GM18520 (cell line): ENCODE results near the gene PABPN1L.

ENCODE experiments used
- ATAC-seq: cut with Tn5 transposase; IDR thresholded peaks from one replicate; pipeline ENCODE4 v1.9.1; 2021; ENCODE audit not compliant: unreplicated experiment

The PABPN1L gene

GRCh38 chr16:88884569-88885271, 18.3 kb upstream of the PABPN1L start:
- no peak for ATAC-seq

GRCh38 chr16:88883946-88884345, 17.5 kb upstream of the PABPN1L start:
- ATAC-seq = no peak

DNA sequence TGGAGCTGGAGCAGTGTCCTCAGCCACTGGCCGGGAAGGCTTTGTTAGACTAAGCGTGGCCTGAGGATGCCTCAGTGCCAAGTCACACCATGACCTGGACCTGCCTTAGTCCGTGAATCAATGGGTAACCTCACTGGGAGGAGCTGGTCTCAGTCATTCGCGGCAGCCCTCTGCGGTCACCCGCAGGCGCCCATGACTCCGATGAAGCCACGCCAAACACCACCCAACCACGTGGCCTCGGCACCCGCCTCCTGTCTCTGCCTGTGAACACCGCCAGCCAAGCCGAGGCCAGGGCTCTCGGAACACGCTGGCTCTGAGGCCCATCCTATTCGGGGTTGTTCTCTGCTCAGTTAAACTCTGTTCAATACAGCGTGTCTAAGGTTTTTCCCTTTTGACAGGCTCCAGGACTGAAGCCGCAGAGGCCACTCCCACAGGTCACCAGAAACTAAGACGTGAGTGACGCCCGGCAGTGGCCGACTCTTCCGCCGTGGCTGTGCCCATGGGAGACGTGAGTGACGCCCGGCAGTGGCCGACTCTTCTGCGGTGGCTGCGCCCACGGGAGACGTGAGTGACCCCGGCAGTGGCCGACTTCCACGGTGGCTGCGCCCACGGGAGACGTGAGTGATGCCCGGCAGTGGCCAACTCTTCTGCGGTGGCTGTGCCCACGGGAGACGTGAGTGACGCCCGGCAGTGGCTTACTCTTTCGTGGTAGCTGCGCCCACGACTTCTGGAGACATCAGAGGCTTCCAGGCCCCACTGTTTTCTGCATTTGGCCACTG, 16.8 kb upstream of the PABPN1L start:
- ATAC-seq = no peak

- no peak for ATAC-seq
Observed at GRCh38 chr16:88882358-88883030, 16.0 kb upstream of the PABPN1L start.

GRCh38 chr16:88881675-88882357, 15.4 kb upstream of the PABPN1L start:
- ATAC-seq = no peak

- no peak for ATAC-seq
Observed at GRCh38 chr16:88881007-88881615, 14.7 kb upstream of the PABPN1L start.

DNA sequence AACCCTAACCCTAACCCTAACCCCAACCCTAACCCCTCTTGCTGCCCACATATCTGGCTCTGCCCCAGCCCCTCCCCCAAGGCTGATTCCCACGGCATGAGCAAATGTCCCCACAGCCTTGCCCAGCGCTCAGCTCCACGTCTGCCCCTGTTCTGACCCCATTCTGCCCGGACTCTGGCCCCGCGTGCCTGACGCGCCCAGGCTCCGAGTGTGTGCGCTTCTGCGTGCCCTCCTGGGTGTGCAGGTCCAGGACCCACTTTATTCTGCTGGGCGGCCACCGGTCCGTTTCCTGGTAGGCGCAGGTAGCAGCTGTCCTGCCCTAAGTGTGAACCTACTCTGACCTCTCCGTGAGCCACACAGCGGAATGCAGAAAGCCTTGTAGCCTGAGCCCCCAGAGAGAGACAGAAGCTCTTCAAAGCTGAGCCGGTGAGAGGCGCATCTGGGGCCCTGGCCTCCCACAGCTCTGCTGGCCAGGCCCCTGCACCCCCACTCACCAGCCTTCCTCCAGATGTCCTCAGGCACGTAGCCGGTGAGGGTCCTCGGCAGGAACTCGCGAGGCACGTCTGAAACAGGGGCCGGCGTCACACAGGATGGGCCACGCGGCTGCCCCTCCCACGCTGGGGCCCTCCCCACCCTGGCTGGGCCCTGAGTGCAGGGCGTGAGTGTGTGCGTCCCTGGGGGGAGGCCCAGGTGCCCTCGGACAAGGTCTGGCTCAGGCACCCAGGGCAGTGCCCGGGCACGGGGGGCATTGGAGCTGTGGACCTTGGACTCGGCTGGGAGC, 14.0 kb upstream of the PABPN1L start:
- no peak for ATAC-seq

DNA sequence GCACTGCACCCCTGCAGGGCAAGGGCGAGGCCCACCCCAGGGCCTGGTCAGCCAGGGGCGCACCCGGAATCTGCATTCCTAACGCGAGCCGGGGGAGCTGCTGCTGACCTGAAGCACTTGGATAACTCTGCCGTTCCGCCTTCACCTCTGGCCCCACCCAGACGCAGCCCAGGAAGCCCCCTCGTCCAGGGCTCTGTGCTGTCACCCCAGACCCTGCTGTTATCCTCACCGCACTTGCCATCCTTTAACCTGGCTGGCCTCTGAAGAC, 13.3 kb upstream of the PABPN1L start:
- no peak for ATAC-seq

- ATAC-seq = no peak
Observed at GRCh38 chr16:88878967-88879787, 12.7 kb upstream of the PABPN1L start.

GRCh38 chr16:88878356-88878755, 11.9 kb upstream of the PABPN1L start:
- no peak for ATAC-seq

DNA sequence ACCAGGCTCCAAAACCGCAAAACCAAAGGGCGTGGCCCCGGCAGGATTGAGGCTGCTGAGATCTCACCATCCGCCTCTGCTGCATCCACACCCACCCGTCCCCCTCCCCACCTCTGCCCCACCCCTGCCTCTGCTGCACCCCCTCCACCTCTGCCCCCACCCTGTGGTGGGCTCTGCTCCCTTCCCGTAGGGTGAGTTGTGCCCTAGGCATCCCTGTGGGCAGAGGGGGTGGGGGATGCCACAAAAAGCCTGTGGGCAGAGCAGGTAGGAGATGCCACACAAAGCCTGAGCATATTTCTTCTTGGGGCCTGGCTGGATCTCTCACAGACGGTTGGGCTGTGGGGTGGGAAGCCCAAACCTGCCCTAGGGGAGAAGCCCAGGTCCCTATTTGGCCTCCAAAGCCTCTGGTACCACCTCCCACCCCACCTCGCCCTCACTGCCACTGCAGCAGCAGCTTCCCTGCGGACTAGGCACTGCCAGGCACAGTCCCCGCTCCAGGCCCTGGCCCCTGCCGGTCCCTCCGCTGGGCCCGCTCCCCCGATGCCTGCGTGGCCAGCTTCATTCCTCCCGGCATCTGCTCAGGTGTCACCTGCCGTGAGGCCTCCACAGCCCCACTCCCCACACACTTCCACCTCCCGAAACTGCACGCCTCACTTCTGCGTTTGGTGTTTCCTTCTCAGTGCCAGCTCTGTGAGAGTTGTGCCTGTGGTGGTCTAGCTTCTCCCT, 11.3 kb upstream of the PABPN1L start:
- ATAC-seq = no peak

DNA sequence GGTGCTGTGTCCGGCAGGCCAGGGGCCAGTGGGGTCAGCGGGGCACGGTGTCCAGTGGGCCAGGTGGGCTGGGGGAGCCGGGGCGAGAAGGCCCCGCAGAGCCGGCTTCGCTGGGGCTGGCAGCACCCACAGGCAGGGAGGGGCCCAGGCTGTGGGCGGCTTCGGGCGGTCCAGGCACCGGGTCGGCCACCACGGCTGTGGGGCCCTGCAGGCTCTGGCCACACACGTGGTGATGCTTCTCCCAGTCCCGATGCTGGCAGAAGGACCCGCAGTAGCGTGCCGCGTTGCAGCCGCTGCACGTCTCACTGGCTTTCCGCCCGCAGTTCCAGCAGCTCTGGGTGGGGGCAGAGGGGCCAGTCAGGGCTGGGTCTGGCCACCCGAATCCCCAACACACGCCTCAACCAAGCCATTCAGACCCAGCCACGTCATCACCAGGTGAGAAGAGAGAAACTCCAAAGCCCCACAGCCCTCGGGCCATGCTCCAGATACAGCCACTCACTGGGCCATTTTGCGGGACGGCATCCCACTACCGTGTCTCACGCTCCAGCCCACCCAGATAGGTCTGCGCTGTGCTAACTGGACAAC, 10.6 kb upstream of the PABPN1L start:
- no peak for ATAC-seq

GRCh38 chr16:88875703-88876234, 9.3 kb upstream of the PABPN1L start:
- ATAC-seq = no peak

GRCh38 chr16:88874938-88875599, 8.6 kb upstream of the PABPN1L start:
- no peak for ATAC-seq

DNA sequence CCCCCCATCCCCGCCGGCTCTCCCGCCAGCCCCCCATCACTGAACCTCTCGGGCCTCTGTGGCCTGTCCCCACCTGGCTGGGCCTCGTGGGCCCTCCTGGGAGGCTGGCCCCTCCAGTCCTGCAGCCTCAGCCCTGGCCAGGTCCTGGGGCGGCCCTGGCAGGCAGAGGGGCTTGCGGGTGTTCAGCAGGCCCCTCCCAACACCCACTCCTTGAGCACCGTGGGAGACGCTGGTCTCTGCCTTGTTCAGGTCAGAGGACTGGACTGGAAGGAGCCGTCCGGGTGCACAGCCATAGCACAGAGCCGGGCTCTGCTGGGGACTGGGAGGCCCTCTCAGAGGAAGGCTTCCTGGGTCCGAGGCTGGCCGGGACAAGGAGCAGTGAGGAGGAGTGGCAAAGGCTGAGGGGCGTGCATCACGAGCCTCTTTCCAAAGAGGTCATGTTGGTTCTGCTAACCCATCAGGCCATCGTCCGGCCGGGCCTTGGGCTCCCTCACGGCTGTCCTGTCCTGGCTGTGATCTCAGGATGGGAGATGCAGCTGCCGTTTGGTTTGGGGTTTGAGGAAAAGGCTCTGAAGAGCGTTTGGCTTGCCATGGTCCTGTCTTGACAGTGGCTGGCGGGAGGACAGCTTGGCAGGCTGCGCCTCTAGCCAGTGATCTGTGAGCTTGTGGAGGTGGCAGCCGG, 6.3 kb upstream of the PABPN1L start:
- no peak for ATAC-seq

- no peak for ATAC-seq
Observed at GRCh38 chr16:88871730-88872416, 5.4 kb upstream of the PABPN1L start.

GRCh38 chr16:88871349-88871702, 4.9 kb upstream of the PABPN1L start:
- no peak for ATAC-seq
